Measurements from ENCODE around the gene PLEKHS1. TPM values are rescaled to one million over a fixed set of nuclear protein-coding genes. Genes with fewer than 3 reads are reported as not detected.

PLEKHS1 gene
- 0.75 TPM for total RNA-seq

DNA sequence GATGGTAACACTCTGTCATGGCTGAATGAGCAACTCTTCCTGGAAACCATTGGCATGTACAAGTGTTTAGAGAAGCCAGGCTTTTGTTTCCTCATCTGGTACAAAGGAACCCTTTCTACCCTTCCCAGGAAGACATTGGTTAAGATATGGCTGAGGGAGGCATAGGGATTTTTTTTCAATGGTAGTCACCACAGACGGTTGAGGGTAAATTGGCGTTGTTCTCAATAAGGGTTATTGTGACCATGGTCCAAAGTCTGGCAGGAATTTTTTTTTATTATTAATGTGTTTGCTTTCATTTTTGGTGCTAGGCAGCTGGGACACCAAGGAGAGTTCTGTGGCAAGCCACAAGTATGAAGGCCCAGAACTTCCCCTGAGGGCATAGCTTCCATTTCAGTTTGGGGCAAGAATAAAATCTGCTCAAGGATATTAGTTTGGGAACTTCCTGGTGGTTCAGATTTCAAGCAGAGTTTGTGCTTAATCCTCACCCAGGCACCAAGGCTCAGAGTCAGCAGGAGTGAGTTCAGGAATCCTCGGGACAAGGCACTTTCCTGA lies at the start of gene PLEKHS1:
TSS of gene PLEKHS1 (plus strand) at position 502 of the 552 bp plus-strand sequence. CDS start 3,596 bp downstream, outside the sequence.
- DNase-seq (ENCODE audit: low spot score): no peak

GRCh38 chr10:113704637-113705343 lies 46.7 kb upstream of the PLEKHS1 start:
- no peak for DNase-seq (ENCODE audit: low spot score)

DNA sequence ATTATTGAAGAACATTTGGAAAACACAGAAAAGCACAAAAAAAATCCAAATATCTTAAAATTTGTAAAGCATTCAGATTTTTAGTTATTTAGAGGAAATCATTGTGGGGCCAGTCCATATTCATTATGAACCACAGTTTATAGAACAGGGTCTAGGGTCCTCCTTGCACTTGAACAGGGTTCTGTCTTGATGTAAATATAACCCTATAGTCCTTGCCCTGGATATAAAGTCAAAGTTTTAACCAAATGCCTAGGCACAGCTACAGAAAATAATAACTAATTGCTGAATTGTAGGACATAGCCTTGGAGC lies 46.2 kb upstream of the PLEKHS1 start:
- DNase-seq (ENCODE audit: low spot score): no peak

DNA sequence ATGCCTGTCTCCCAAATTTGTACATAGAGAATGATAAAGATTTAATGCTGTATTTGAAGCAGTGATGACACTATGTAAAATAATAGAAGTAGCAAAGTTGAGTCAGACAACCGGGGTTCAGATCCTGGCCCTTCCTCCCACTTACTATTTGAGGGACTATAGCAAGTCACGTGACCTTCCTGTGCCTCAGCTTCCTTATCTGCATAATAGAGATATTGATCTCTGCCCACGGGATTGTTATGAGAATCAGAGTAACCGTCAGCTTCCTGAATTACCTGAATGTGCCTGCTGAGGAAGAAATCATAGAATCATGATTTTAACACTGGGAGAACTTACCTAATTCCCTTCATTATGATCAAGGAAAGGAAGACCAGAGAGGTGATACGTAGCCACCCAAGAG lies 44.9 kb upstream of the PLEKHS1 start:
- DNase-seq (ENCODE audit: low spot score): no peak

DNA sequence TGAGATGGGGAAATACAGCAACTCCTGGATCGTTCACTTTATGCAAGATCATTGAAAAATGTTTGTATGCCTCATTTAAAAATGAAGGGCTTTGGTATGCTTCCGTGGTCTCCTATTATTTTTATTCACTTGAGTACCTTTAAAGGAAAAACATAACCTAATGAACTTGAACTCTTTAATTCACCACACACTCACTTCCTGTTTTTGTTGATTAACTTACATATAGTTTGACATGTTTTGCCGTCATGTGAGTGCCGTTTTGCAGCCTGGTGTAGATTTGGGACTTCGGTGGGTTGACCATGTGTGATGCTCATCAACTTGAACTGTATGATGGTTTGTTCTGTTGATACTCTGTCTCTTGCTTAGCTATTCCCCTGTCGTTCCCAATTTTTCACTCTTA lies 42.8 kb upstream of the PLEKHS1 start:
- DNase-seq (ENCODE audit: low spot score): no peak

- no peak for DNase-seq (ENCODE audit: low spot score)
These were observed 42.2 kb upstream of the PLEKHS1 start for GRCh38 chr10:113709221-113709838.

DNA sequence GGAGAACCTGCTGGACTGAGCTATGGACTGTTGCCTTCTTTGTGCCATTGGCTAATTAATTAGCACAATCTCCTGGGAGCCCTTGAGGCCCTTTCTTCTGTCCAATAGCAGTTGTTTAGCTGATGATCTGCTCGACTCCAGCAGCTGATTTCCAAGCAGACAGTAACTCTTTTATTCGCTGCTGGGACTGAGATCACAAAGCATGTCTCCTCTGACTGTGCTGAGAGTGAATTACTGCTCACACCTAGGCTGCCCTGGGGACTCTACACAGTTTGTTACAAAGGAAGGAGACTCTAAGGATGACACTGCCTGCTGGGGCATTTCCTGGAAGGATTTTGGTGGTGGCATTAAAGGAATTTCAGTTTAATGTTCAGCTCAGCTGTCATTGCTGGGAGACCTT lies 40.3 kb upstream of the PLEKHS1 start:
- no peak for DNase-seq (ENCODE audit: low spot score)

DNA sequence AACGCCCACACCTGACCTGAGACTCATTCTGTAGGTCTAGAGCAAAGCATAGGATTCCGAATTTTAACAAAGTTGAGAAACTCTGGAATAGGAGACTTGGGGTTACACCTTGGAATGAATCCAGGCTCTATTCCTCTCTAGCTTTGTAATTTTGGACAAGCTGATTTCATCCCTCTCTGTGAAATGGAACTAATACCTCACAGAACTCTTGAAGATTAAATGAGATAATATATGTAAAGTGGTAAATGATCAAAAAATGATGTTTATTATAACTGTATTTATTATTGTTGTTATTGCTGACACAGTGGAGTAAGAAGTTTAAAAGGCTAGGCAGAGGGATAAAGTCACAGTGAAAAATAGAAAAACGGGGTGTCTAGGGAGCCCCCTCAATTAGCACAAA lies 39.5 kb upstream of the PLEKHS1 start:
- DNase-seq (ENCODE audit: low spot score): no peak

DNA sequence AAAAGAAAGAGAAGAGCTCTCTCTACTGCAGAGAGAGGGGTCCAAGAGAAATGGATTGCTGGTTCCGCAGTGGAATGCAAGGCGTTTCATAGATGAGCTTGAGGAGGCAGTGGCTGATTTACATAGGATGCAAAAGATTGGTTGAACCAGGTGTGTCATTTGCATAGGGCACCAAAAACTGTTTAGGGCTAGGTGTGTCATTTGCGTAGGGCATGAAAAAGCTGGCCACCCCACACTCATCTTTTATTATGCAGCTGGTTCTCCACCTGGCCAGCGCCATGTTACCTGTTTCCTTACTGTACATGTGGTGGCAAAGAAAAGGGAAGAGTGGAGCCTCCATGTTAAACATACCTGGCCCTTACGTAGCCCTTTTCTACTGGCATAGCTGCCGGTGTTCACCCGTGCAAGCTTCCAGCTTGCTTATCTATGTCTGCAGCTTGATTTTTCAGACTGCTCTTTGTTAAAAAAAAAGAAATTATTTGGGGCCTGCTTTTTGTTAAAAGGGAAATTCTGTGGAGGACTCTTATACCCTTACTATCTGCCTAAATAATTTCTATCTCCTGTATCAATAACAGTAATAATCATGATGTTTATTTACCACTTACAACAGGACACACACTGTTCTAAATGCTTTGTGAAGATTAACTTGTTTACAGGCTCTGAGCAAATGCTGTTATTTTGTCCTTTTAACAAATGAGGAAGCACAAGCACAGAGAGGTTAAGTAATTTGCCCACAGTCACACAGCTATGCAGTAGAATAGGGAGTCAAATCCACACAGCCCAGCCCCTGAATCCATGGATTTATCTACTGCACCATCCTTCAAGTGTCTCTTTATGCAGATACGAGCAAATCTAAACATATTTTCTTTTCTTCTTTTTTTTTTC lies 38.5 kb upstream of the PLEKHS1 start:
- no peak for DNase-seq (ENCODE audit: low spot score)

GRCh38 chr10:113713640-113713982 lies 37.9 kb upstream of the PLEKHS1 start:
- DNase-seq (ENCODE audit: low spot score): no peak

DNA sequence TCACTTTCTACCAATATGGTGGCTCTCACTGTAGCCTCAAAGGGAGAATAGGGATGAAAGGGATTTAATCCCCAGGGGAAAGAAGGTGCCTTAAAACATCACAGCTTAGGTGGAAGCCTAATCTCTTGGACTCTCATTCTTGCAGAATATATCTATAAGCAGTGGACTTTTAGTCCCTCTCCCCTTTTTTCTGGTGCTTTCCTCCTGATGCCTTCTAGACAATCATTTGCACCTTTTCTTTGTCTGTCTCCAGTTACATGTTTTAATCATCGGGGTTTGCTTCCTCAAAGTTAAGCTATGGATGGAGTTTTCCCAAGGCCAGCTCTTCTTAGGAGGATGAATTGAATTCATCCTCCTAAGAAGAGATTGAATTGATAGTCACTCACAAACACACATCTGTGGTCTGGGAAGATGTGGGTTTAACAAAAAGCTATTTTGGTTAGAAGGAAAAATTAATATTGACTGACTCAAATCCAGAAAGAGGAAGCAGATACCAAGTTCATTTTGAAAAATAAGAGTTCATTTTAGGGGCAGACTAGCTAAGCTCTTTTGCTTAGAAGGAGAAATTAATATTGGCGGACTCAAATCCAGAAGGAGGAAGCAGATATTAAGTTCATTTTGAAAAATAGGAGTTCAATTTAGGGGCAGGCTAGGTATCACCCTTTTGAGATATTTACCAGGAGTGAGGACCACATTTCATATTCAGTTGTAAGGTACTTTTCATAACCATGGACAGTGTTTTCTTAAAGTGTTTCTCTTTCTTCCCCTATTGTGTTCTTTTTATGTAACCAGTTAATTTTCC lies 35.2 kb upstream of the PLEKHS1 start:
- no peak for DNase-seq (ENCODE audit: low spot score)

GRCh38 chr10:113718969-113719822 lies 32.3 kb upstream of the PLEKHS1 start:
- no peak for DNase-seq (ENCODE audit: low spot score)

GRCh38 chr10:113720386-113720785 lies 31.1 kb upstream of the PLEKHS1 start:
- DNase-seq (ENCODE audit: low spot score): no peak

GRCh38 chr10:113732160-113732881 lies 19.2 kb upstream of the PLEKHS1 start:
- DNase-seq (ENCODE audit: low spot score): no peak

DNA sequence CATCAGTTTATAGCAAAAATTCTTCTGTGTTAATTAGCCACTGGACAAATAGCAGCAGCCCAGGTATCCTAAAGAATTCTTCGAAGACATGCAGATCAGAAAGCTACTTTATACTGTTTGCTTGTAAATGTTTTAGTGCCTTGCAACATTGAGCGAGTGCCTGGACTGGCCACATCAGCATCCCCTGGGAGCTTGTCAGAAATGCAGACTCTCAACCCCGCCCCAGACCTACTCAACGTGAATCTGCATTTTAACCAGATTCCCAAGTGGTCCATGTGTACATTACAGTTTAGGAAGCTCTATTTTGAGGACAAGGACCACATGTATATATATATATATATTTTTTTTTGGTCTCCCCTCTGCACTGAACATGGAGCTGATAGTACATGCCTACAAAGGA lies 18.5 kb upstream of the PLEKHS1 start:
- no peak for DNase-seq (ENCODE audit: low spot score)

DNA sequence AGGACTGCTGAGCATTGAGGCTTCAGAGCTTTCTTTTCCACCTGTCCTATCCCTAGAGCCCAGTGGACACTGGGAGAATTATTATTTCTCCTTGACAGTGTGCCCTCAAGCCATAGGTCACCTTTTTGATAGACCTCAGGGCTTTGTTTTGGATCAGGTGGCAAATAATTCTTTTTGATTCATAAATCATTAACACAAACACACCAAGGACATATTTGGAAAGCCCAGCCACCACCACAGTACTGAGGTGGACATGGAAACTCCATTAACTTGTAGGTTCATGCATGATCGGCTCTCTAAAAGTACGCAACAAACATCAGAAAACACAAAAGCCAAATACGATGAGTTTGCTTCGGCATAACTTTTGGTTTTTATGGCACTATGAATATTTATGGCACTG lies 17.8 kb upstream of the PLEKHS1 start:
- DNase-seq (ENCODE audit: low spot score): no peak

GRCh38 chr10:113735913-113736312 lies 15.6 kb upstream of the PLEKHS1 start:
- DNase-seq (ENCODE audit: low spot score): peak; percentile 28

DNA sequence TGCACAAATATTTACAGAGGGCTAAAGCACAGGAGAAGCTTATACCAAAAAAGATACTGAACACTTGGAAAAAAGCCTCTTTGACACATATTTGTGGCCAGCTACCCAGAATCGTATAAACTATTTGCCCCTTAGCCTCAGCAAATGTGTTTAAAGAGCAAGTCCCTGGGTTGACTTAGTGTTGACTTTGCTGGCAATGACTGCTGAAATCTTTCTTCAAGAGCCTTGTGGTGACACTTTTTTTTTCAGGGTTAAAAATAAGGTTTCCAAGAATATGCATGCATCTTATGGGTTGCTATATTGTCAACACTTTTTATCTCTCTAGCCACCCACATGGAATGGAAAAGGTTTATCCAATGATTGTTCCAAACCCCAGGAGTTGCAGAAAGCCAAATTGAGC lies 14.9 kb upstream of the PLEKHS1 start:
- no peak for DNase-seq (ENCODE audit: low spot score)

DNA sequence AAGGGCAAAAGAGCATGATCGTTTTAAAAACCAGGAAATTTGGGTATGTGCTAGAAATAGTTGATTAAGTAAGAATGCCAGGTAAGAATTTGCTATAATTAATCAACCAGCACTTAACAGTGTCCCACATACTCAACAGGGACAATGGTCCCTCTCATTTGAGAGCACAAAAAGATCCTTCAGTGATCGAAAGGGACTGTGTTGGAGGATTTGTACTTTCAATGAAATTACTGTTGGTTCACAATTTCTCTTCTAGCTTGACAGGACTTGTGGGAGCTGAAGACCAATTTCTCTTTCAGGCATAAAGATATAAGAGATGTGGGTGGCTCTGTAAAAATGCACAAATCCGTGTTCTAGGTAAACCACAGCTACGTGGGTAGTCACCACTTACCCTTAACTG lies 12.5 kb upstream of the PLEKHS1 start:
- DNase-seq (ENCODE audit: low spot score): no peak

DNA sequence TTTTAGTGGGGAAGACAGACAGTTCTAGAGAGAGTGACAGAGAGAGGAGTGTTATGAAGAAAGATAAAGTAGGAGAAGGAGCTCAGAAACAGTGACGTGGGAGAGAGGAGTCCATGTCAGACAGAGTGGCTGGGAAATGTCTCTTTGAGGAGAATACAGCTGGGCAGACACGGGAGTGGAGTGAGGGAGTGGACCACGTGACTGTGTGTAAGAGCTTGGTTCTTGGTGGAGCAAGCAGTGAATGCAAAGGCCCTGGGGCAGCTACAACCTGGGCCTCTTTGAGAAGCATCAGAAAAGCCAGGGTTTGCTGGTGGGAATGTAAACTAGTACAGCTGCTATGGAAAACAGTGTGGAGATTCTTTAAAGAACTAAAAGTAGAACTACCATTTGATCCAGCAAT lies 11.9 kb upstream of the PLEKHS1 start:
- no peak for DNase-seq (ENCODE audit: low spot score)

Measured in mucosa of gallbladder (tissue), 1 donor.